Activated CD8-positive, alpha-beta memory T cell treated with anti-CD3 and anti-CD28 coated beads for 24 hours (primary cell): Measurements from ENCODE around the gene TMEM132D.
"Not testable (repeated sequence)": the region's sequence is repeated elsewhere in the genome, so short reads cannot be mapped to it uniquely, and the experiment has no call there.

Source experiments
- DNase-seq: peaks from one replicate; pipeline ENCODE4 v3.0.0-alpha.2; 2020

Gene TMEM132D

GRCh38 chr12:129903956-129904829 is at the start of gene TMEM132D:
TSS of gene TMEM132D (minus strand) at chr12:129904025.
- no peak for DNase-seq

DNA sequence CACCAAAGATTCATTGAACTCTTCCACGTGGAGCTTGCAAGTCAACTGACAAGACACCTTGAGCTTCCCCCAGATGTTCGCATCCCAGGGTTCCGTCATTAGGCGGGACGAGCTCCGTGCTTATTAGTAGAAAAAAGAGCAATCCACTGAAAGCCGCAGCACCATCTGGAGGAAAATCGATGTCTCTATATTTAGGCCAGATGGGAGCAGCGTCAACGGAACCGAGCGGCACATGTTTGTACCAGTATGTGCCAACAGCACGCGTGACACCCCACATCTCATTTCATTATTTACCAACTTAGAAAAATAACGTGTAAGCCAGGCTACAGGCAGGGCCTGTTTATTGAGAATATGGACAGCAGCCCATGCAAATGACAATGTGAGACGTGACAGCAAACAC is 45.8 kb upstream of the TMEM132D start:
- no peak for DNase-seq

- DNase-seq, result no peak
Measured at GRCh38 chr12:129941618-129942017, 37.8 kb upstream of the TMEM132D start.

DNA sequence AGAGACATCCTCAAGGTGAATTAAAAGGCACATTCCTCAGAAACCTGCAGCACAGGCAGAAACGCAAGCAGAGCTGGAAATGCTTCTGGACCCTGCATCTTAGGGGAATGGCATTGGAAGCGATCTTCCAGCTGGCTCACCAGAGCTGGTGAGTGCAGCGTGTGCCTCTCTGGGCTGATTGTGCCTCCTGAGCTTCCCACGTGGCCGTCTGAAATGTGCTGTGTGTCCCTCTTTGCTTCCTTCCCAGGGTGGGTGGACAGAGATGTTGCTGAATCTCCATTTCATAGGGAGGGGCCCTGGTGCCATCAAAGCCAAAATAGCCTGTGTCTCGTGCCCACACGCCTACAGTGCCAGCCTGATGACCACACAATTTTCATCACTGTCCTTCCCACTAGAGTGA is 34.3 kb upstream of the TMEM132D start:
- no peak for DNase-seq

DNA sequence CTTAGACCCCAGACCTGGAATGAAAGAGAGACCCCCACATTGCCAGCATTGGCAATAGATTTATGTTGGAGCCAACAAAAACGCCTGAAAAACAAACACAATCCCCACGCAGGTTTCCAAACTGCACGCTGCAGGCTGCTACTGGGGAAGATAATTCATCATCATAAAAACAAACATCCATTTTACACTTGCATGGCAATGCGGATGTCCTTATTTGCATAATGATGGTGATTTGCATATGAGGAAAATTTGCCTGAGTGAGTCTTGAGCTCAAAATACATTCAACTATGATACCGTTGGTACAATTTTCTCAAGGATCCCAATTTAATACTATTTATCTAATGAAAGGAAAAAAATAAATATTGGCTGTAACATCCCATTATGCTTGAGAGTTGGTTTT is 33.6 kb upstream of the TMEM132D start:
- no peak for DNase-seq

GRCh38 chr12:129928643-129929042 is 24.8 kb upstream of the TMEM132D start:
- no peak for DNase-seq

- no peak for DNase-seq
Measured at GRCh38 chr12:129927316-129927900, 23.6 kb upstream of the TMEM132D start.

- no peak for DNase-seq
Measured at GRCh38 chr12:129911428-129912049, 7.7 kb upstream of the TMEM132D start.

DNA sequence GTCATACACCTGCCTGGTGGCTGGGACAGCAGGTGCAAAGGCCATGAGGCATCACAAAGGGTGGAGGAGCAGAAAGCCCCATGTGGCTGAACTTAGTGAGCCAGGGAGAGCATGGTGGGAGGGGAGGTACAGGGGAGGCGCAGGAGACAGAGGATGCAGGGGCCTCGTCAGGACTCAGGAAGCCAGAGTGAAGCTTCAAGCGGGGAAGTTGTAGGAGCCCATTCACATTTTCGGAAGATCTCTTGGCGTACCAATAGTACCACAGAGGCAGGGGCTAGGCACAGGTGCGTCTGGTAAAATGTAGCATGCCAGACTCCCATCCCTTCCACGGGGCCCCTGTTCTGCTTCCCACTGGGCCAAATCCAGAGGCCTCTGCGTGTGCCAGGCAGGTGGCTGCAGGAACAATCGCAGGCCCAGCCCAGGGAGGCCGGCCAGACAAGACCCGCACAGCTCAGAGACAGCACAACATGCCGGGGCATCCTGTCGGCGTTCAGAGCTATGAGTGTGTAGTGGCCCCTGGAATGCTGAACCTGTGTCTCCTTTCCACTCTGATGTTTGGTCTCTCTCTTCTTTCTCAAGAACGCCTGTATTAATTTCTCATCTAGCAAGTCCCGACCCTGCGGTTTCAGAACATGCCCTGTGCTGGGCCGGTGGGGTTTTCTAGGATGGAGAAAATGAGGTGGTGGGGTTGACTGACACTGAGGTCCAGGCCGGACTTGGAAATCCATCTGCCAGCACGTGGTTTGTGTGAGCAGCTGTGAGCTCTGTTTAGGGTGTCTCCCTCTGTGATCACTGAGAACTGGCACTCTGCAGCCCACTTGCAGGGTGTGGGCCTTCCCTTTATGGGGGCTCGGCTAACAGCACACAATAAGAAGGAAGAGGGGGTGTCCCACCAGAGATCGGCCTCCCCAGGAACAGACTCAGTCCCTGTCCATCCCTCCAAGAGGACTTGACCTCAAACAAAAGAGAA is 5.5 kb upstream of the TMEM132D start:
- DNase-seq, result no peak

GRCh38 chr12:129903092-129903945 is 506 bp downstream of the TMEM132D start:
- DNase-seq, result no peak

GRCh38 chr12:129902371-129903091 is 1.3 kb downstream of the TMEM132D start:
- no peak for DNase-seq

DNA sequence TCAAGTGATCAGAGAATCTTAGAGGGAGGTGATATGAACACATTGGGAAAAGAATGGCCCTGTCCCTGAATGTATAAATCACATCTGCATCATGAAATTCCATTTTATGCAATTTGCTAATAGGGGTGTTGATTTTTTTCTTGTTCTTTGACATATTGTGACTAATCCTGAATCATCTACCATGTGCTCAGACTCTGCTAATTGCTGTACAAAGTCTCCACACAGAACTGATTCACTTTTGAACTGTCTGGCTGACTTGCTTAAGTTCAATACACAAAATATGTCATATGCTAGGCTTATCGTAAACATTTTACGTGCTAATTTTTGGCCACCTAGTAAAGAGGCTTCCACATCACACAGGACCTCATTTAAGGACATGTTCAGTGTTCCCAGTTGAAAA is 2.6 kb downstream of the TMEM132D start:
- no peak for DNase-seq

DNA sequence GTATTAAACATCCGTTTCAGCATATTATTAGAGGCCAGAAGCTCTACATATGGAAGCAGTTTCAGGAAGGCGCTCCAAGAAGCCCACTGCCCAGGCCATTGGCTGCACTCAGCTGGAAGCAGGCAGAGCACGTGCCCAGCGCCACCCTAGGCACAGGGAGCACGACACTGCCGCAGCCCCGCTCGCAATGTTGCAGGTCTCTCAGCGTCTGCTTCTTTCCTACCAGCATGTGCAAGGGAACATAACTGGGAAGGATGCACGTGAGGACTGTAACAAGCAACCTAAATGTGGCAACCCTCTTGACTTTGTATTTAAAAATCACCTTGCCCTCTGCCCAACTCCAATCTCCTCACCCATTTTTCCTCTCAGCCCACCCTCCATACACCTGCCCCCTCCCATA is 3.5 kb downstream of the TMEM132D start:
- no peak for DNase-seq

DNA sequence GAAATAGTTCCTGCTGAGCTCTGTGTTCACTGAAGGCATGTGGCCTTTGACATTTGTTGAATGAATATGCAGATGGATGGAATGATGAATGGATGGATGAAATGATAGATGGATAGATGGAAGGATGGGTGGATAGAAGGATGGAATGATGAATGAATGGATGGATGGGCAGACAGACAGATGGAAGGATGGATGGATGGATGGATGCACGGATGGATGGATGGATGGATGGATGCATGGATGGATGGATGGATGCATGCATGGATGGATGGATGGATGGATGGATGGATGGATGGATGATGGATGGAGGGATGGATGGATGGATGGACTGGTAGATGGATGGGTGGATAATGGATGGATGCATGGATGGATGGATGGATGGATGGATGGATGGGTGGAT is 4.8 kb downstream of the TMEM132D start:
- not testable (repeated sequence) for DNase-seq

DNA sequence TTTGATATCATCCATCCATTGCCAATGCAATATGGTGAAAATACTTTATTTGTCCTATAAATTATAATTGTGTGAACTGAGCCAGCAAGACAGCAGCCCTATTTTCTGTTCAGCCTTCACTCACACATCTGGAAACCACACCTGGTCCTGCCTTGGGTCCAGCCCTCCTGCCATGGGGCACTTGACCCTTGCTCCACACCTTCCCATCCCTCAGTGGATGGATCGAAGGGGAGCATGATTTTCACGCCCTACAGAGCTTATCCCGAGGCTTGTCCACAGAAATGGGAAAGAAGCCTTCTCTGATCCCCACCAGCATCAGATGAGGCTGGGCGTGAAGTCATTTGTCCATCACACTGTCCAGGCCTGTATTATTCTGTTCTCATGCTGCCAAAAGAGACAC is 10.1 kb downstream of the TMEM132D start:
- no peak for DNase-seq

GRCh38 chr12:129887101-129887500 is 16.7 kb downstream of the TMEM132D start:
- DNase-seq, result no peak

- DNase-seq, result no peak
Measured at GRCh38 chr12:129886541-129886940, 17.3 kb downstream of the TMEM132D start.

DNA sequence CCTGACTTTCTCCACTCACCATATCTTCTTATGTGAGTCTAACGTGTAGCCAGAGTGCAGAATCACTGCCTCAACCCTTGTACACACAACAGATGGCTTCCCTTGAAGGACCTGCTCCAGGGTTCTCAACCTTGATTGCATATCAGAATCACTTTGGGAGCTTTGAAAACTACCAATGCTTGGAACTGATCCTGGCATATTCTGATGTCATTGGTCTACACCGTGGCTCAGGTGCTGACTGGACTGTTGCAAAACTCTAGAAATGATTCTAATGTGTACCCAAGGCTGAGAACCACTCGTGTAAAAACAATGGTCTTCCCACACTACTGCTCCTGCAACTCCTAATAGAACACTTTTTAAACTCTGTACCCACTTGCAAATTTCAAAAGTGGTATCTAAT is 18.5 kb downstream of the TMEM132D start:
- DNase-seq, result no peak

GRCh38 chr12:129877411-129877810 is 26.4 kb downstream of the TMEM132D start:
- DNase-seq, result no peak

DNA sequence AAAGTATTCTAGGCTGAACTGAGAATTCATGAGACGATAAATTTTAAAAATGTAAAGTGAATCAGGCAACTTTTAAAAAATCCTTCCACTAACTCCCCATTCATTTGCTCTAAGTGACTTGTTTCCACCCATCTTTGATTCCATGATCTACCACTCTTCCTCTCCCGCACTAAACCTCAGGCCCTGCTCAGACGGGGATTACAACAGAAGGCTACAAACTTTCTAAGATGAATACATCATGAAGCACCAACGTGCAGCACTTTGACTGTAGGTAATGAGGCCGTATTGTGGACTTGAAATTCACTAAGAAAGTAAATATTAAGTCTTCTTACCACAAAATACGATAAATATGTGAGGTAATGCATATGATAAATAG is 30.0 kb downstream of the TMEM132D start:
- DNase-seq, result no peak
